Left lung (tissue), 14 donors: ENCODE results near the gene LRIG2. TPM values are rescaled to one million over a fixed set of nuclear protein-coding genes. Genes with fewer than 3 reads are reported as not detected.
A peak's percentile ranks its signal among the peaks of the same experiment; 100 is the strongest.
"Not testable (repeated sequence)": the region's sequence is repeated elsewhere in the genome, so short reads cannot be mapped to it uniquely, and the experiment has no call there.

ENCODE experiments used
- ATAC-seq: fragments of 200-7000 bp; cut with Tn5 transposase; one replicate; pipeline ENCODE4 v1.9.1; 2020; ENCODE audit warnings: moderate library complexity
- DNase-seq, 4 donors: peaks; one replicate each; pipeline ENCODE4 v3.0.0-alpha.2; 2013 to 2020
- H3K27ac ChIP-seq, 2 donors: fragments of 200-600 bp; sonication (generic) in 1 of 2; one replicate each; pipeline versions ENCODE4 v1.5.0 to v1.8.0; 2020 to 2021
- H3K27me3 ChIP-seq, 2 donors: fragments of 200-600 bp; sonication (generic) in 1 of 2; one replicate each; pipeline versions ENCODE4 v1.5.0 to v1.8.0; 2020 to 2021
- H3K36me3 ChIP-seq, 2 donors: fragments of 200-600 bp; sonication (generic) in 1 of 2; one replicate each; pipeline versions ENCODE4 v1.5.0 to v1.8.0; 2020 to 2021
- H3K4me1 ChIP-seq, 2 donors: fragments of 200-600 bp; one replicate each; pipeline ENCODE4 v1.8.0; 2021
- H3K4me3 ChIP-seq, 2 donors: fragments of 200-600 bp; sonication (generic) in 1 of 2; one replicate each; pipeline versions ENCODE4 v1.5.0 to v1.8.0; 2020 to 2021; ENCODE audit warnings: mild to moderate bottlenecking in 1 of 2
- H3K9me3 ChIP-seq, 2 donors: fragments of 200-600 bp; sonication (generic) in 1 of 2; one replicate each; pipeline versions ENCODE4 v1.5.0 to v1.8.0; 2020 to 2021
- CTCF ChIP-seq, 2 donors: fragments of 200-600 bp; sonication (generic) in 1 of 2; IDR thresholded peaks; one replicate each; pipeline versions ENCODE4 v1.5.0 to v1.8.0; 2021; ENCODE audit warnings: antibody characterized with exemption in 2 of 2
- intact Hi-C, 2 donors: fragments of 100-400 bp; cut with DNase I; formaldehyde crosslinking; loops; one replicate each; pipeline versions ENCODE4 v1.11.2 to v1.14.2; 2022
- long read RNA-seq, 12 donors: library from polyadenylated mRNA in 2 of 12; unstranded in 2 of 12; transcript quantifications; one replicate each; pipeline ENCODE4 v2.0.0 and lab custom pipeline, GENCODE V29; 2019 to 2026
- polyA plus RNA-seq, 6 donors: library from polyadenylated mRNA; unstranded; fragments of 120-200 nt; gene quantifications; one replicate each; pipeline ENCODE4 v1.2.1, GENCODE V29; 2013; ENCODE audit not compliant: insufficient read length in 6 of 6
- total RNA-seq, 2 donors: library from RNA; stranded (reverse); fragmentation: NEBNext Ultra II Directional; extraction: Animal tissue kit (Norgen Biotek cat#: 25700); gene quantifications; one replicate each; pipeline ENCODE4 v1.2.1, GENCODE V29; 2021
- donor health status: DM: no; HTN: yes; CAD: no.
- donor health status: DM: no; HTN: no; CAD: no.

The LRIG2 gene
- total RNA-seq (10 to 100 TPM; 10.9 to 12.4 TPM), polyA plus RNA-seq (10 to 100 TPM; 16.3 to 23.4 (median 19.5) TPM)
- long read RNA-seq, donor 1, partial matches to known transcripts, result 14 of 14 reads
- long read RNA-seq, donor 1, other reads (novel, unspliced or antisense), result 0 of 14 reads
- long read RNA-seq, donor 2, full-length matches to known transcripts, result 1 of 1 reads
- long read RNA-seq, donor 2, partial matches to known transcripts, result 0 of 1 reads
- long read RNA-seq, donor 2, other reads (novel, unspliced or antisense), result 0 of 1 reads
- long read RNA-seq, donor 3, result 0 reads
- long read RNA-seq, donor 4, partial matches to known transcripts, result 0 of 1 reads
- long read RNA-seq, donor 4, other reads (novel, unspliced or antisense), result 1 of 1 reads
- long read RNA-seq, donor 5, full-length matches to known transcripts, result 1 of 17 reads
- long read RNA-seq, donor 5, partial matches to known transcripts, result 16 of 17 reads
- long read RNA-seq, donor 5, other reads (novel, unspliced or antisense), result 0 of 17 reads
- long read RNA-seq, donor 6, full-length matches to known transcripts, result 1 of 1 reads
- long read RNA-seq, donor 6, partial matches to known transcripts, result 0 of 1 reads
- long read RNA-seq, donor 6, other reads (novel, unspliced or antisense), result 0 of 1 reads
- long read RNA-seq, donor 7, full-length matches to known transcripts, result 1 of 1 reads
- long read RNA-seq, donor 7, partial matches to known transcripts, result 0 of 1 reads
- long read RNA-seq, donor 7, other reads (novel, unspliced or antisense), result 0 of 1 reads
- long read RNA-seq, donor 8, partial matches to known transcripts, result 5 of 5 reads
- long read RNA-seq, donor 8, other reads (novel, unspliced or antisense), result 0 of 5 reads
- long read RNA-seq, donor 9, result 0 reads
- long read RNA-seq, donor 10, partial matches to known transcripts, result 2 of 2 reads
- long read RNA-seq, donor 10, other reads (novel, unspliced or antisense), result 0 of 2 reads
- long read RNA-seq, donor 11, partial matches to known transcripts, result 5 of 5 reads
- long read RNA-seq, donor 11, other reads (novel, unspliced or antisense), result 0 of 5 reads
- long read RNA-seq, donor 12, full-length matches to known transcripts, result 1 of 7 reads
- long read RNA-seq, donor 12, partial matches to known transcripts, result 6 of 7 reads
- long read RNA-seq, donor 12, other reads (novel, unspliced or antisense), result 0 of 7 reads

GRCh38 chr1:113072757-113073478, at the start of gene LRIG2:
TSS of gene LRIG2 (plus strand) at chr1:113073198. CDS start at chr1:113073407, 209 bp downstream.
- intact Hi-C loops, result no loop called here
- peak; percentile 75 to 89 for TF ChIP-seq CTCF (IDR thresholded peaks at IDR 0.05)

GRCh38 chr1:113023316-113023715, 49.7 kb upstream of the LRIG2 start:
- ATAC-seq, H3K4me1 ChIP-seq, H3K36me3 ChIP-seq, H3K27me3 ChIP-seq, H3K4me3 ChIP-seq, H3K9me3 ChIP-seq, H3K27ac ChIP-seq, DNase-seq, intact Hi-C loops: not testable (repeated sequence)

More at GRCh38 chr1:113072757-113073478, at the start of gene LRIG2:
- Histone ChIP-seq H3K4me3 (peak within 1 kb of the TSS; percentile 86 to 88), H3K27me3 (no peaks in the 10 kb centered on the region), H3K9me3 (no peaks in the 10 kb centered on the region), H3K27ac (peak within 1 kb of the TSS; percentile 90 to 94), H3K36me3 (peaks cover 0 to 10% of the 10 kb centered on the region in 2 donors), H3K4me1 (peaks cover 7 to 36% of the 10 kb centered on the region in 2 donors)
- DNase-seq (peak; percentile 95 to 99 (median 98)), ATAC-seq (peak; percentile 99)

GRCh38 chr1:113027007-113027406, 46.0 kb upstream of the LRIG2 start:
- Histone ChIP-seq H3K4me3 (no peak overlapping the region), H3K27me3 (no peaks in the 10 kb centered on the region), H3K36me3 (no peaks in the 10 kb centered on the region), H3K4me1 (no peaks in the 10 kb centered on the region), H3K9me3 (no peaks in the 10 kb centered on the region), H3K27ac (no peak overlapping the region)
- ATAC-seq (no peak), DNase-seq (no peak)
- TF ChIP-seq CTCF (IDR thresholded peaks at IDR 0.05), result no peak
- intact Hi-C loops, result no loop called here

GRCh38 chr1:113027449-113027848, 45.5 kb upstream of the LRIG2 start:
- no peak overlapping the region for H3K27ac ChIP-seq

More at GRCh38 chr1:113027449-113027848, 45.5 kb upstream of the LRIG2 start:
- intact Hi-C loops, result no loop called here
- Histone ChIP-seq H3K9me3 (no peaks in the 10 kb centered on the region), H3K27me3 (no peaks in the 10 kb centered on the region), H3K36me3 (no peaks in the 10 kb centered on the region), H3K4me1 (no peaks in the 10 kb centered on the region), H3K4me3 (no peak overlapping the region)
- ATAC-seq, result no peak
- DNase-seq, result no peak
- TF ChIP-seq CTCF (IDR thresholded peaks at IDR 0.05), result no peak
